ENCODE measurements around the gene IFNL2. TPM values are rescaled to one million over a fixed set of nuclear protein-coding genes. Genes with fewer than 3 reads are reported as not detected.
A peak's percentile ranks its signal among the peaks of the same experiment; 100 is the strongest.
"Not testable (repeated sequence)": the region's sequence is repeated elsewhere in the genome, so short reads cannot be mapped to it uniquely, and the experiment has no call there.

The IFNL2 gene
- total RNA-seq (2021; fragmentation: NEBNext Ultra II Directional; extraction: Animal tissue kit (Norgen Biotek cat#: 25700)) = not detected
- long read RNA-seq = 0 reads

GRCh38 chr19:39268085-39268484 lies at the start of gene IFNL2:
TSS of gene IFNL2 (plus strand) at chr19:39268396. CDS start at chr19:39268569, 173 bp downstream.
- H3K4me3 Mint-ChIP-seq; DNase-seq; H3K4me1 Mint-ChIP-seq (ENCODE audit: low read depth); H3K27ac Mint-ChIP-seq; H3K9me3 Mint-ChIP-seq; H3K36me3 Mint-ChIP-seq (ENCODE audit: low read depth): not testable (repeated sequence)
- H3K27me3 Mint-ChIP-seq (ENCODE audit: insufficient read depth) = peaks cover 36% of the 10 kb centered on the region

GRCh38 chr19:39219108-39219507 lies 49.1 kb upstream of the IFNL2 start:
- H3K27ac Mint-ChIP-seq; H3K36me3 Mint-ChIP-seq (ENCODE audit: low read depth); H3K4me3 Mint-ChIP-seq; H3K9me3 Mint-ChIP-seq; H3K4me1 Mint-ChIP-seq (ENCODE audit: low read depth); DNase-seq: not testable (repeated sequence)
- peaks cover 38% of the 10 kb centered on the region for H3K27me3 Mint-ChIP-seq (ENCODE audit: insufficient read depth)

DNA sequence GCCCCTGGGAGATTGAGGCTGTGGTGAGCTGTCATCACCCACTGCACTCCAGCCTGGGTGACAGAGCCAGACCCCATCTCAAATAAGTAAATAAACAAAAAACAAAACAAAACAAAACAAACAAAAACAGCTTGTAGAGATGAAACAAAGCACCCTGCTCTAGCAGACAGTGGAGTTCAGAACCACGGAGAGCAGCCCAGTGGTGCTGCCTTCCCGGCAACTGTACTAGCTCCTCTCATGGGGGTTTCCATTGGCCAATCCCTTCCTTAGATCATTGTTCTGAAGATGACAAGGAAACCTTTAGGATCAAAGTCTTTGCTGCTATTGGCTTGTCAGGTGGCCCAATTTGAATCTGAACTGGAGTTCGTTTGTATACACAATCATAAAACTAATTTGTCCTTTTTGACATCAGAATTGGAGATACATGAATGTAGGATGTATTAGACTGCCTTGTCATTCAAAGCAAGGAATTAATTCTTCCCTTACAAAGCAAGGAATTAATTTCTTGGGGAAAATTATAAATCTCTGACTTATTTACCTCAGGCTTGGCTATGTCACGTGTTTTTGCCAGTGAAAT lies 44.4 kb upstream of the IFNL2 start:
- Mint-ChIP-seq H3K27ac (no peak overlapping the region), H3K36me3 (ENCODE audit: low read depth) (no peaks in the 10 kb centered on the region), H3K9me3 (peaks cover 4% of the 10 kb centered on the region; the same call in 1 of the 2 replicates), H3K4me1 (ENCODE audit: low read depth) (no peaks in the 10 kb centered on the region), H3K4me3 (no peak overlapping the region), H3K27me3 (ENCODE audit: insufficient read depth) (peaks cover 41% of the 10 kb centered on the region)
- TF ChIP-seq, protein P1, sequence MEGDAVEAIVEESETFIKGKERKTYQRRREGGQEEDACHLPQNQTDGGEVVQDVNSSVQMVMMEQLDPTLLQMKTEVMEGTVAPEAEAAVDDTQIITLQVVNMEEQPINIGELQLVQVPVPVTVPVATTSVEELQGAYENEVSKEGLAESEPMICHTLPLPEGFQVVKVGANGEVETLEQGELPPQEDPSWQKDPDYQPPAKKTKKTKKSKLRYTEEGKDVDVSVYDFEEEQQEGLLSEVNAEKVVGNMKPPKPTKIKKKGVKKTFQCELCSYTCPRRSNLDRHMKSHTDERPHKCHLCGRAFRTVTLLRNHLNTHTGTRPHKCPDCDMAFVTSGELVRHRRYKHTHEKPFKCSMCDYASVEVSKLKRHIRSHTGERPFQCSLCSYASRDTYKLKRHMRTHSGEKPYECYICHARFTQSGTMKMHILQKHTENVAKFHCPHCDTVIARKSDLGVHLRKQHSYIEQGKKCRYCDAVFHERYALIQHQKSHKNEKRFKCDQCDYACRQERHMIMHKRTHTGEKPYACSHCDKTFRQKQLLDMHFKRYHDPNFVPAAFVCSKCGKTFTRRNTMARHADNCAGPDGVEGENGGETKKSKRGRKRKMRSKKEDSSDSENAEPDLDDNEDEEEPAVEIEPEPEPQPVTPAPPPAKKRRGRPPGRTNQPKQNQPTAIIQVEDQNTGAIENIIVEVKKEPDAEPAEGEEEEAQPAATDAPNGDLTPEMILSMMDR (IDR thresholded peaks at IDR 0.05) = no peak
- DNase-seq = peak; percentile 40

GRCh38 chr19:39224910-39225309 lies 43.3 kb upstream of the IFNL2 start:
- peaks cover 35% of the 10 kb centered on the region for H3K27me3 Mint-ChIP-seq (ENCODE audit: insufficient read depth)

GRCh38 chr19:39230096-39230764 lies 38.0 kb upstream of the IFNL2 start:
- no peaks in the 10 kb centered on the region; the same call in 1 of the 2 replicates for H3K9me3 Mint-ChIP-seq
- TF ChIP-seq, protein P1 (IDR thresholded peaks at IDR 0.05) = no peak
- H3K4me1 Mint-ChIP-seq (ENCODE audit: low read depth) = no peaks in the 10 kb centered on the region
- H3K4me3 Mint-ChIP-seq = no peak overlapping the region
- no peak for DNase-seq
- peaks cover 19% of the 10 kb centered on the region for H3K27me3 Mint-ChIP-seq (ENCODE audit: insufficient read depth)
- H3K27ac Mint-ChIP-seq = no peak overlapping the region
- H3K36me3 Mint-ChIP-seq (ENCODE audit: low read depth) = no peaks in the 10 kb centered on the region

More at GRCh38 chr19:39224910-39225309, 43.3 kb upstream of the IFNL2 start:
- no peaks in the 10 kb centered on the region for H3K4me1 Mint-ChIP-seq (ENCODE audit: low read depth)
- H3K4me3 Mint-ChIP-seq = no peak overlapping the region
- H3K36me3 Mint-ChIP-seq (ENCODE audit: low read depth) = no peaks in the 10 kb centered on the region
- no peak for DNase-seq
- TF ChIP-seq, protein P1 (IDR thresholded peaks at IDR 0.05) = no peak
- H3K27ac Mint-ChIP-seq = no peak overlapping the region
- H3K9me3 Mint-ChIP-seq = peaks cover 4% of the 10 kb centered on the region; the same call in 1 of the 2 replicates

- Mint-ChIP-seq H3K4me3 (no peak overlapping the region), H3K36me3 (ENCODE audit: low read depth) (no peaks in the 10 kb centered on the region), H3K27ac (no peak overlapping the region), H3K4me1 (ENCODE audit: low read depth) (peaks cover 4% of the 10 kb centered on the region; the same call in 1 of the 2 replicates), H3K9me3 (no peaks in the 10 kb centered on the region; the same call in 1 of the 2 replicates), H3K27me3 (ENCODE audit: insufficient read depth) (peaks cover 24% of the 10 kb centered on the region)
- TF ChIP-seq, protein P1 (IDR thresholded peaks at IDR 0.05) = peak; percentile 6; the same call in 1 of the 2 replicates
- no peak for DNase-seq
Measured at GRCh38 chr19:39232708-39233107, 35.5 kb upstream of the IFNL2 start.

Data from HFFc6 (cell line).